ENCODE results near the gene CD2AP. TPM values are rescaled to one million over a fixed set of nuclear protein-coding genes. Genes with fewer than 3 reads are reported as not detected.

The CD2AP gene
- total and polyA plus RNA-seq, 4 donors, result 14.2 to 104 (median 21.7) TPM

GRCh38 chr6:47633141-47633540 is 155.6 kb downstream of the CD2AP start:
- no peak overlapping the region for H3K9ac ChIP-seq (ENCODE audit: insufficient read depth in 1 of 2, low read length in 2 of 2)
- no peaks in the 10 kb centered on the region for H3K36me3 ChIP-seq (ENCODE audit: control insufficient read depth in 4 of 4, insufficient read depth in 4 of 4, low read length in 4 of 4)
- H3K4me1 ChIP-seq (ENCODE audit: control insufficient read depth in 5 of 5, insufficient read depth in 5 of 5, low read length in 5 of 5), result peaks cover 0 to 5% (median 3%) of the 10 kb centered on the region in 5 donors
- no peaks in the 10 kb centered on the region for H3K27me3 ChIP-seq (ENCODE audit: control insufficient read depth in 3 of 3, insufficient read depth in 3 of 3, low read length in 2 of 3)
- no peak overlapping the region for H3K4me3 ChIP-seq
- H3K27ac ChIP-seq (ENCODE audit: low read depth in 1 of 2, low read length in 1 of 2), result no peak overlapping the region
- TF ChIP-seq CTCF (IDR thresholded peaks at IDR 0.05; ENCODE audit: control extremely low read depth, extremely low read depth), result no peak
- peak in 2 of 3 donors; percentile 19 to 32 for DNase-seq
- WGBS, 2 donors, result 85 to 89% methylated on average over 3 of the region's 3 CpGs
- H3K9me3 ChIP-seq (ENCODE audit: control insufficient read depth in 4 of 4, insufficient read depth in 3 of 4, low read length in 3 of 4), result no peaks in the 10 kb centered on the region
- ATAC-seq (ENCODE audit: insufficient read depth, low FRiP score), result no peak

GRCh38 chr6:47634210-47635047 is 156.8 kb downstream of the CD2AP start:
- no peak for TF ChIP-seq CTCF (IDR thresholded peaks at IDR 0.05; ENCODE audit: control extremely low read depth, extremely low read depth)
- Histone ChIP-seq H3K9me3 (ENCODE audit: control insufficient read depth in 4 of 4, insufficient read depth in 3 of 4, low read length in 3 of 4) (no peaks in the 10 kb centered on the region), H3K27me3 (ENCODE audit: control insufficient read depth in 3 of 3, insufficient read depth in 3 of 3, low read length in 2 of 3) (no peaks in the 10 kb centered on the region), H3K9ac (ENCODE audit: insufficient read depth in 1 of 2, low read length in 2 of 2) (no peak overlapping the region), H3K36me3 (ENCODE audit: control insufficient read depth in 4 of 4, insufficient read depth in 4 of 4, low read length in 4 of 4) (no peaks in the 10 kb centered on the region), H3K4me1 (ENCODE audit: control insufficient read depth in 5 of 5, insufficient read depth in 5 of 5, low read length in 5 of 5) (peaks cover 0 to 5% (median 3%) of the 10 kb centered on the region in 5 donors), H3K4me3 (no peak overlapping the region), H3K27ac (ENCODE audit: low read depth in 1 of 2, low read length in 1 of 2) (no peak overlapping the region)
- DNase-seq, result no peak
- no peak for ATAC-seq (ENCODE audit: insufficient read depth, low FRiP score)
- 74 to 78% methylated on average over 5 of the region's 5 CpGs for WGBS, 2 donors

- Histone ChIP-seq H3K27me3 (ENCODE audit: control insufficient read depth in 3 of 3, insufficient read depth in 3 of 3, low read length in 2 of 3) (no peaks in the 10 kb centered on the region), H3K9ac (ENCODE audit: insufficient read depth in 1 of 2, low read length in 2 of 2) (no peak overlapping the region), H3K36me3 (ENCODE audit: control insufficient read depth in 4 of 4, insufficient read depth in 4 of 4, low read length in 4 of 4) (no peaks in the 10 kb centered on the region), H3K4me3 (no peak overlapping the region), H3K4me1 (ENCODE audit: control insufficient read depth in 5 of 5, insufficient read depth in 5 of 5, low read length in 5 of 5) (peaks cover 0 to 10% (median 0%) of the 10 kb centered on the region in 5 donors), H3K9me3 (ENCODE audit: control insufficient read depth in 4 of 4, insufficient read depth in 3 of 4, low read length in 3 of 4) (no peaks in the 10 kb centered on the region), H3K27ac (ENCODE audit: low read depth in 1 of 2, low read length in 1 of 2) (no peak overlapping the region)
- DNase-seq, result no peak
- no peak for TF ChIP-seq CTCF (IDR thresholded peaks at IDR 0.05; ENCODE audit: control extremely low read depth, extremely low read depth)
- 70 to 73% methylated on average over 4 of the region's 4 CpGs for WGBS, 2 donors
- ATAC-seq (ENCODE audit: insufficient read depth, low FRiP score), result no peak
Measured at GRCh38 chr6:47646689-47647088, 169.1 kb downstream of the CD2AP start.

Data from lung (tissue), 12 donors.